SW480 (cell line): ENCODE data around the gene ADAMTS5.

ENCODE experiments used
- DNase-seq: peaks from one replicate; pipeline ENCODE4 v3.0.0-alpha.2; 2016; ENCODE audit warnings: low spot score

ADAMTS5 gene

GRCh38 chr21:26887251-26887650 lies 79.6 kb downstream of the ADAMTS5 start:
- DNase-seq, result no peak

- no peak for DNase-seq
Measured at GRCh38 chr21:26884436-26884835, 82.5 kb downstream of the ADAMTS5 start.

GRCh38 chr21:26883768-26884167 lies 83.1 kb downstream of the ADAMTS5 start:
- no peak for DNase-seq

GRCh38 chr21:26881504-26882228 lies 85.2 kb downstream of the ADAMTS5 start:
- DNase-seq, result peak; percentile 7

GRCh38 chr21:26877018-26877417 lies 89.9 kb downstream of the ADAMTS5 start:
- DNase-seq, result no peak

GRCh38 chr21:26874347-26874746 lies 92.5 kb downstream of the ADAMTS5 start:
- no peak for DNase-seq
